ENCODE data around the gene VEGFB.

VEGFB gene

DNA sequence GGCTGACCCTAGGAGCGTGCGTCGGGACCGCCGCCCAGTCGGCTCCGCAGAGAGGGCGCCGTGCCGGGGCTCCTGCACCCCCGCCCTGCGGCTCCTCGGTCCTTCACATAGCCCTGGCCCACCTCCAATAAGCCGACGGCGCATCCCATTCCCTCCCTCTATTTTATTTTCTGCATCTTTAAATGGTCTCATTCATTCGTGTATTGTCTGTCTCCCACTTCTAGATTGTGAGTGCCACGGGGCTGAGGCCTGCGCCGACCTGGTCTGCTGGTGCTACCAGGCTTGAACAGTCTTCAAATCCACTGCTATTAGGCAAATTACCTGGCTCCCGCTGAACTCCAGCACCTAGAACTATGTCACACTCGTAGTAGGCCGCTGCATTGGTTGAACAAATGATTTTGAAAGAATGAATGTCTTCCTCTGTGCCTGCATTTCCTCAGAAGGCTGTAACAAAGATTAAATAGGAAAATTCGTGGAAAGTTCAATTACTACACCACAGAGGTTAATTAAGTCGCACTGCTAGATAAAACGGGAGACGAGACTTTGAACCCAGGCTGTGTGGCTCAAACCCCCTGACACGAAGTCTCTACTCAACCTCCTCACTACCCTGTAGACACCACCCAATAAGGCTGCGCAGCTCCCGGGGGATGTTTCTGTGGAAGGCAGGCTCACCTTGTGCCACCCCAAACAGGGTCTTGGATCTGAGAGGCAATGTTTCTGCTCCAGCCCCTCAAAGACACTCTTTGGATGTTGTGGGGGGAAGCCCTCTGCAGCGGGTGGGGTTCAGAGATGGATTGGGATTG is 13.5 kb downstream of the VEGFB start:
- no peak for DNase-seq

DNA sequence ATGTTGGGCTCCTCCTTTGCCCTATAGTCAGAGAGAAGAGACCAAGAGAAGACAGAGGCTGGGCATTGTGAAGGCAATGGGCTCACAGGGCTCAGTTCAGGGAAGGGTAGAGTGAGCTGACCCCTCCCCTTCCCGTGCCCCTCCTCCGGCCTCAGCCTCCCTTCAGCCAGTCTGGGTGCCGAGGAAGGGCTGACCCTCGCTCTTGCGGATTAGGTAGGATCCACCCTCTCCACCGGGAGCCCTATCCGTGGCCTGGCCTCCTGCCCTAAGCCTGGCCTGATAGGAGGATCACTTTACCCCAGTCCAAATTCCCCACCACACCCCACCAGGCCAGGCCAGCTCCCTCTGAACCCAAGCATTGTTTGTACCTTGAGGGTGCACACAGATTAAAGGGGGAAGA is 14.2 kb downstream of the VEGFB start:
- no peak for DNase-seq

DNA sequence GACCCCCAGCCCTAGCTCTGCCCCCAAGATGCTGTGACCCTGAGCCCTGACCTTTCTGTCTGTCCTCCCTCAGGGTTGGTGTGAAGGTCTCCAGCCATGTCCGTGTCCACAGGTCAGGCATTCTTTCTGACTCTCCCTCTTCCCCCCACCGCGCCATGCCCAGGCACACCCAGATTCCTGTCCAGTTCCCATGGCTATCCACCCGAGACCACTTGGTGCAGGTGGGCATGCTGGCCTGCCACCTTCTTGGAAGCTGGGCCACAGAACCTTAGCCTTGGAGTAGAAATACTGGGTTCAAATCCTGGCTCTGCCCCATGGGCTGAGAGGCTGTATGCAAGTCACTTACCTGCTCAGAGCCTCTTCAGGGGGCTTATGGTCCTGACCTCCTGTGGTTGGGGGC is 14.7 kb downstream of the VEGFB start:
- DNase-seq: no peak

DNA sequence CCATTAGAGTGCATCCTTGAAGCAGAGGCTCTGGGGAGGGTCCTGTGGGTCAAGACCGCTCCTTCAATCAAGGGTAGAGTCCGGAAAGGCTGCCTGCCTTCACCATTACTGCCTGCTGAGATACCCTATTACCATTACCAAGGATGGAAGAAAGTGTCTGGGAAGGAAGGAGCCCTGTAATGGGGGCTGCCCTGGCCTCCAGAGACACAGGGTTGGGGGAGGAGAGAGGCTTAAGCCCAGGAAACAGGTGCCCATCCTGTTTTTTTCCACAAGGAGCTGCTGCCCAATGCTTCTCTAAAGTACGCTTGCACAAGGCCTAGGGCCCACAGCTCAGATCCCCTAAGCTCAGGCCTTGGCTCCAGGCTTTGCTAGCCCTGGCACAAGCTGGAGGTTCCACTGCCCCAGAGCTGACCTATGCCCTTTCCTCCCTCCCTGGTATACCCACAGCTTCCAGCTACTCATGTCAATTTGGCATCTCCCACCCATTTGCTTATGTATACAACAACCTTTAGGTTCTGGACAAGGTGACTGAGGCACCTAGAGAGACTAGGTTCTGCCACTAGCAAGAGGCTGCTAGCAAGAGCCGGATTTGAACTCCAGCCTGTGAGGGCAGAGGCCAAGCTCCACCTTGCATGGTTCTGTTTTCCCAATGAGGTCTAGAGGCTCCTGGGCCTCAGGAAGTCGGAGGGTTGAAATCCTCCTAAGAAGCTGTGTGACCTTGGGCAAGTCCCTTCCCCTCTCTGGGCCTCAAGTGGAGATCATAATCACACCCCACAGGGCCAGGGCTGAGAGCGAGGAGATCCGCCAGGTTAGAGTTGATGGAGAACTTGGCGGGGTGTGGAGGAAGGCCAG is 15.4 kb downstream of the VEGFB start:
- DNase-seq: no peak

DNA sequence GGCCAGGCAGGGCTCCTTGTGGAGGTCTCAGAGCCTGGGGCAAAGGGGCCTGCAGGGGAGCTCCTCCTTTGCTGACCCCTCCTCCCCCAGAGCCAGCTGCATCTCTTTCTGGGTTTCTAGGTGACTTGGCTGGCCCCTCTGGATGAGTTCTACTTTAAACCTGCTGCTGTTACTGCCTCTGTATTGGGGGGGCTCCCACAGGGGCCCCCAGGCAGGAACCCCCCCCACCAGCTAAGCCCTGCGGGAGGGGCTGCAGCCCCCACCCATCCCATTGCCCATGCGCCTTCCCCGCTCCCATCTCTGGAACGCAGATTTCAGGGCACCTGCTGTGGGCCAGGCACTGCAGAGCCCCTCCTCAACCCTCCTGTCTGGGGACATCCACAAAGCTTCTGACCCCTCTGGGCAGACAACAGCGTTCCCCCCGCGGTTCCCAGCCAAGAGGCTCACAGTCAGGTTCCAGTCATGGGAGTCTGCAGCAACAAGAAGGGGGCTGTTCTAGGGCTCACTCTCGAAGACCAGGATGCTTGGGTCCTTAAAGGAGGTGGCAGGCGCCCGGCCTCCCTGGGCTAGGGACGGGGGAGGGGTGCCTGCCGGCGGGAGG is 16.1 kb downstream of the VEGFB start:
- DNase-seq: no peak

DNA sequence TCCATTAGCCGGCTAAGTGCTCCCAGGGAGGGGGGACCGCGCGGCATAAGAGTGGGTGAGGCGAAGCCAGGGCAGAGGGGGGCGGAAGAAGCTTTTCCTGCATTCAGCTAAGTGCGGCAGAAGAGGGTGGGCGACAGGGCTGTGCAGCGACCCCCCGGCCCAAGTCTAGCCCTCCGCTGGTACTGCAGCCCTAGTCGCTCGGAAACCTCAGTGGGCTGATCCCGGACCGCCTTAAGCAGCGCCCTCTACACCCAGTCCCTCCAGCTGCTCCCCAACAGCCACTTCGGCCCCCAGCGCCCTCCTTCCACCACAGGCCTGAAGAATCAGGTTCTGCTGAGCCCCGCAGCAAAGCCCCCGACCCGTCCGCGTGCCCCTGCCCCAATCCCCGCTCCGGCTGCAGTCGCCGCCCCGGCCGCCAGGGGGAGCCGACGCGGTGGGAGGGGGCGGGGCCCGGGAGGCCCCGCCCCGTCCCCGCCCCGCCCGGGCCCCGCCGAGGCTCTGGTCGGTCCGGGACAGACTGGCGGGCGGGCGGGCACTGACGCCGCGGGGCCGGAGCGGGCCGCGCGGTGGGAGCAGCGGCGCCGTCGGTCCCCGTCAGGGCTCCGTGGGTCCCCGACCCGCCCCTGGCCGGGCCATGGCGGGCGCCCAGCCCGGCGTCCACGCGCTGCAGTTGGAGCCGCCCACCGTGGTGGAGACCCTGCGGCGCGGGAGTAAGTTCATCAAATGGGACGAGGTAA is 16.8 kb downstream of the VEGFB start, which contains the start of gene PLCB3:
Gene PLCB3 (plus strand): TSS at position 515 of the 737 bp plus-strand sequence. CDS start 120 bp downstream, at position 635.
- DNase-seq: peak; percentile 67

DNA sequence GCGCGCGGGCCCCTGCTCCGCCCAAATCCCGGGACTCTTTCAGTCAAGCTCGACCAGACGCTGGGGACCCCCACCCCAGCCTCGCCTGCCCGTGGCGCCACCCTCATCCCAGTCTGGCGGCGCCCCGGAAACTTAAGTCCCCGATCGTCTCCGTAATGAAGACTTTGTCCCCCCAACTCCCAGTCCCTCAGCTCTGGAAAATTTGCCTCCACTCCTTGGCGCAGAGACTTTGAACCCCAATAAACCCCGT is 17.3 kb downstream of the VEGFB start:
- no peak for DNase-seq

DNA sequence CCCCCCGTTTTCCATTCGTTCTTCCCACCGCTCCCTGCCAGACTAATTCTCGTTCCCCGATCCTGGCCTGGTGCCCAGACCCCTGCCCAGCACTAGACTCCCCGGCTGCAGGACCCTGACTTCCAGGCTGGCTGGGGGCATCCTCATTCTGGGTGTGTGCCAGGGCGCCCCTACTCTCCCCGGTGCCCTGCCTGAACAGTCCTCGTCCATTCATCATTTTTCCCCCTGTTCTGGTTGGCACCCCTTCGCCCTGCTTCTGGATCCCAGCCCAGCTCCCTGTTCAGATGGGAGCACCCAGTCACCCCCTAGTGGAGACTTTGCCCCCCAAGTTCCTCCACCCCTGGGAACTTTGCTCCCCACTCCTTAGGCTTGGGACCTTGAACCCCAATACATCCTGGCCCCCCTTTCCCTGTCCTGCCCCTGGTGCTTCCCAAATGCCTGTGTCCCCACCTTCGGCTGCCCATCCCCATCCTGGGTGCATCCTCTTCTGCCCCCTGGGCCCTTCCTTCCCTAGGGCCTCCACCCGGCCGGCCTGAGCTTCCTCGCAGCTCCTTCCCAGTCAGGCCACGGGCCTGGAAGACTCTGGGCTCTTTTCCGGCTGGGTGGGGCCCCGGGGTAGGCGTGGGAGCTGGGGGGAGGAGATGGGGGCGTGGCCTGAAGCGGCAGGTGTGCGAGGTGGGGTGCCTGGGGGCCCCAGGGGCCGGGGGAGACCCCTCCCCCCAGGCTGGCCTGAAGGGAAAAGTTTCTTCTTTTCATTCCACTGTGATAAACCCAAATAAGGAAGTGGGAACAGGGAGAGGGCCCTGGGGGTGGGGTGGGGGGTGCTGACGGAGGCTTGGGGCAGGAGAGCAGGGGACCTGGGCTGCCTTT is 17.9 kb downstream of the VEGFB start:
- DNase-seq: peak; percentile 44

DNA sequence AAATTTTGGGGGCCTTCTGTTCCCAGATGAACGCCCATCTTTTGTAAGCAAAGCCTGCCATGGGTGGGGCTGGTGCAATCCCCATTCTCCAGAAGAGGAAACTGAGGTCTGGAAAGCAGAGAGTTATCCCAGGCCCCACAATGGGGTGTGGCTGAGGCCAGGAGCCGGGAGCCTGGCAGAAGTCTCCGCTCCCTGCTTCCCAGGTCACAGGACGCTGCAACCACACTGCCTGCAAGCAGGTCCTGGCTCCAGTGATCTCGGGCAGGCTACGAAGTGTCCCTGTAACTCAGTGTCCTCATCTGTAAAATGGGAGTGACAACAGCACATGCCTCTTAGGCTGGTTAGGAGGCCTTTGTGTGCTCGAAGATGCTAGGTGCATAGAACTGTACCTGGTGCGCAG is 18.7 kb downstream of the VEGFB start:
- DNase-seq: no peak

DNA sequence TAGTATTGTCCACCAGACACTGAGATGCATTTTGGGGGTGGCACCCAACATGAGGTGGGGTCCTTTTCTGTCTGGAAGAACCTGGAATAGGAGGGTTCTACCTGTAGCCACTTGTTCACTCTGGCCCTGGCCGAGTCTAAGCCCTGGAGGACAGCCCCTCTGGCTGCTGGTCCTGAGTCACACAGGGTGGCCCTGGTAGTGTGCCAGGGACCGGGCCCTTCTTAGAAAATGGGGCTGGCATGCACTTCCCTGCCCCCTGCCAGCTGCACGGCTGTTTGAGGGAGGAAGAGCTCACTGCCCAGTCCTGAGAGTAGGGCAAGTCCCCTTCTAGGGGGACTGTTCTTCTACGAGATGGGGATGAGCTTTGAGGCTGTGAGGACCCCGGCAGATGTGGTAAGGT is 19.1 kb downstream of the VEGFB start:
- DNase-seq: no peak

DNA sequence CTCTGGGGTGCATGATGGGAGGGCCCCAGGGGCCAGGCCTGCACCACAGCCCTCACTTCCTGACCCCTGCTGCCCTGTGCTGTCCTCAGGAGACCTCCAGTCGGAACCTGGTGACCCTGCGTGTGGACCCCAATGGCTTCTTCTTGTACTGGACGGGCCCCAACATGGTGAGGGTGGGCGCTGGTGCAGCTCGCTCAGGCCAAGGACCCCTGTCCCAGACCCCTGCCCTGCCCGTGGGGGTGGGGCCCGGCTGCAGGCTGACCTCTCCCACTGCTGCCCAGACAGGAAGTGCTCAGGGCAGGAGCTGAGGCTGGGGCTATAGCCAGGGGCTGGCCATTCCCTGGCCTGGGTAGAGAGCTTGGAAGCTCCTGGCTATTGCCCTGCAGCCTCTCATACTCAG is 19.9 kb downstream of the VEGFB start:
- no peak for DNase-seq

DNA sequence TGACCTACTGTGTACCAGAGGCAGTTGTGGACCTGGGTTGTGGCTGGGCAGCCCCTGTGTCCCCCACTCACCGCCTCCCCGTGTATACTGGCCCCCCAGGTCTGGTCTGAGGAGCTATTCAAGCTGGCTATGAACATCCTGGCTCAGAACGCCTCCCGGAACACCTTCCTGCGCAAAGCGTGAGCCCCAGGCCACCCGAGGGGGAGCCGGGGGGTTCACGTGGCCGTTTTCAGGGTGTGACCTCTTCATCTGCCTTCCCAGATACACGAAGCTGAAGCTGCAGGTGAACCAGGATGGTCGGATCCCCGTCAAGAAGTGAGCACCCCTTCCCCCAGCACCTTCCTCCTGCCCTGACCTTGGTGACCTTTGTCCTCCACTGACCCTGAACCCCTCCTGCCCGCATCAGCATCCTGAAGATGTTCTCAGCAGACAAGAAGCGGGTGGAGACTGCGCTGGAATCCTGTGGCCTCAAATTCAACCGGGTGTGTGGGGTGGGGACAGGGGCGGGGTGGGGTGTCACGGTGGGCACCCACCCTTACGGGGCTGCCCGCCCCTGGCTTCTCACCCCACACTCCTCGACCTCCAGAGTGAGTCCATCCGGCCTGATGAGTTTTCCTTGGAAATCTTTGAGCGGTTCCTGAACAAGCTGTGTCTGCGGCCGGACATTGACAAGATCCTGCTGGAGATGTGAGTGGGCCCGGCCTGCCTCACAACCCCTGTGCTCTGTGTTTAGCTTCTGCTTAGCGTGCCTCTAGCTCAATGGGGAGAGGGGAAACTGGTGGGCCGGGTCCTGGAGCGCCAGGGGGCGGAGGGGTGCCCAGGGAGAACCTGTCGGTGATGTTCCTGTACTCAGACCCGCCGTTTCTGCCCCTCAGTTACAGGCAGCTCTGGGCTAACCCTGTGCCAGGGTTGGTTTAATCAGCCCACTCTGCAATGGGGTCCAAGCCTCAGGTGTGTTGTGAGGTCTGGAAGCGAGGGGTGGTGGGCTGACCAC is 21.0 kb downstream of the VEGFB start:
- DNase-seq: no peak

DNA sequence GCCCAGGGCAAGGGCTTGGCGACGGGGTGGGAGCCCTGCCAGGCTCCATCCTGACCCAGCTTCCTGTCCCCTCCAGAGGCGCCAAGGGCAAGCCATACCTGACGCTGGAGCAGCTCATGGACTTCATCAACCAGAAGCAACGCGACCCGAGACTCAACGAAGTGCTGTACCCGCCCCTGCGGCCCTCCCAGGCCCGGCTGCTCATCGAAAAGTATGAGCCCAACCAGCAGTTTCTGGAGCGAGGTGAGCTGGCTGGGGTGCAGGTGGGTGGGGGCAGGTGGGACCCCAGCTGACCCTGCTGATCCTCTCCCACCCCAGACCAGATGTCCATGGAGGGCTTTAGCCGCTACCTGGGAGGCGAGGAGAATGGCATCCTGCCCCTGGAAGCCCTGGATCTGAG is 21.9 kb downstream of the VEGFB start:
- DNase-seq: no peak

DNA sequence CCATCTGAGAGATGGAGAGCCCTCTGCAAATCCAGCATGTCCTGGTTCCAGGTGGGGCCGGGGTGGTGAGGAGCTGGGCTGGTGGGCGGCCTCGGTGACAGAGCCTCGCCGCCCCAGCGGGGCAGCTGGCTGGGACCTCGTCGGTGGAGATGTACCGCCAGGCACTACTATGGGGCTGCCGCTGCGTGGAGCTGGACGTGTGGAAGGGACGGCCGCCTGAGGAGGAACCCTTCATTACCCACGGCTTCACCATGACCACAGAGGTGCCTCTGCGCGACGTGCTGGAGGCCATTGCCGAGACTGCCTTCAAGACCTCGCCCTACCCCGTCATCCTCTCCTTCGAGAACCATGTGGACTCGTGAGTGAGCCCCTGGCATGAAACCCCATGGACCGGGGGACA is 24.0 kb downstream of the VEGFB start:
- no peak for DNase-seq

DNA sequence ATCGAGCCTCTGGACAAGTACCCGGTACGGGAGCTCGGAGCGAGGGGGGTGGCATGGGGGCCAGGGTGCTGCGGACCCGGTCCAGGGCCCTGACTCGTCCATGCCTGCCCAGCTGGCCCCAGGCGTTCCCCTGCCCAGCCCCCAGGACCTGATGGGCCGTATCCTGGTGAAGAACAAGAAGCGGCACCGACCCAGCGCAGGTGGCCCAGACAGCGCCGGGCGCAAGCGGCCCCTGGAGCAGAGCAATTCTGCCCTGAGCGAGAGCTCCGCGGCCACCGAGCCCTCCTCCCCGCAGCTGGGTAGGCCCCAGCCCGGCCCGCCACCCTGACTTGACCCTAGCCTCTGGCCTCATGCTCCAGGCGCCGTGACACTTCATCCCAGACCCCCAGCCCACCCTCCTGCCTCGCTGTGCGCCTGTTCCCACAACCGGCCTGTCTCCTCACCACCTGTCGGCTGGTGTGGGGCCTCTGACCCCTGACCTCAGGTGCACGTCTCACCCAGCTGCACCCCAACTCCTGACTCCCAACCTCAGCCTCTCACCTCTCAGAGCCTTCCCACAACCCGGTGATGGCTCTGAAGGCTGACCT is 24.7 kb downstream of the VEGFB start:
- no peak for DNase-seq

DNA sequence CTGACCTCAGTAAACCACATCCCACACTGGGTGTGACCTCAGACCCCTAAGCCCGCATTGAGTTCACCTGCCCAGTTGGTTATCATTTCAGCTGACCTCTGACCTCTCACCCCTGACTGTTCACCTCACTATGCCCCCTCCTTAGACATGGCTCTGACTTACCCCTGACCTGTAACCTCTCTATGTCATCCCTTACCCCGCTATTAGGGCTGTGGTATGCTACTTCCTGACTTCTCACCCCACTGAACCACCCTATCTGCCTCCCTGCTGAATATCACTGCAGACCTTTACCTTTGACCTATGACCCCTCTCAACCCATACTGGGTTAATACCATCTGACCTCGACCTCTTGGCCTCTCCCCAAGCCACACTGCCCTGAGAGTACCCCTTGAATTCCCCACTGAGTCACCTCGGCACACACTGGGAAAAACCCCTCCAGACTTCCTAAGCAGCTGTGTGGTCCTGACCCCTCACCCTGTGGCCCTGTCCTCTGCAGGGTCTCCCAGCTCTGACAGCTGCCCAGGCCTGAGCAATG is 25.2 kb downstream of the VEGFB start:
- no peak for DNase-seq

DNA sequence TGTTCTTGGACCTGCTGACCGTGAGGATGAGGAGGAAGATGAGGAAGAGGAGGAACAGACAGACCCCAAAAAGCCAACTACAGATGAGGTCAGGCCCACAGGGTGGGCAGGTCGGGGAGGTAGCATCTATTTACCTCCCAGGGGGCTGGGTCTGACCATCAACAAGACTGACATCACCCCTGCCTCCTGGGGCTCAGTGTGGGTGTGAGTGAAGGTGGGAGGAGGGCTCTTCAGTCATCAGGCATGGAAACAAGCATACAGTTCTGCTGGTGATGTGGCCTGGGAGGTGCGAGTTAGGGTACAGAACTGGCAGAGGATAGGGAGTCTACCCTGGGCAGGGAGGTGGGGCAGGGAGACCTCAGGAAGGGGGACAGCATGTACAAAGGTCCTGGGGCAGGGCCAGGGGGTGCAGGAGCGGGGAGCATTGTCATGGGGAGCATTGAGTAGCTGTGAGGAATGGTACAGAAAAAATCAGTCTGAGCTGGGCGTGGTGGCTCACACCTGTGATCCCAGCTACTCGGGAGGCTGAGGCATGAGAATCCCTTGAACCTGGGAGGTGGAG is 25.8 kb downstream of the VEGFB start:
- DNase-seq: no peak

DNA sequence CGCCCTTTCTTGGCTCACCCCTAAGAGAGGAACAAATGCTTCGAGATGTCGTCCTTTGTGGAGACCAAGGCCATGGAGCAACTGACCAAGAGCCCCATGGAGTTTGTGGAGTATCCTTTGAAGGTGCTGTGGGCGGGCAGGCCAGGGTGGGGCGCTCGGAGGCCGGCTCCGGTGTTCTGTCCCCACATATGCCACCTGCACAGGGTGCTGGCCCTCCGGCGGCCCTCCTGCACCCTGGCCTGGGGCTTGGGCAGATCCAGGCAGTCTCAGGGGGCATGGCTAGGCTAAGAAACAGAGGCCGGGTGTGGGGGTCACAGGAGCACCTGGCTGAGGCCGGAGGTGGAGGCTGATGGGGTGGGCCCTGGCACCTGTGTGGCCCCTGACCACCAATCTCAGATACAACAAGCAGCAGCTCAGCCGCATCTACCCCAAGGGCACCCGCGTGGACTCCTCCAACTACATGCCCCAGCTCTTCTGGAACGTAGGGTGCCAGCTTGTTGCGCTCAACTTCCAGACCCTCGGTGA is 27.2 kb downstream of the VEGFB start:
- DNase-seq: no peak

DNA sequence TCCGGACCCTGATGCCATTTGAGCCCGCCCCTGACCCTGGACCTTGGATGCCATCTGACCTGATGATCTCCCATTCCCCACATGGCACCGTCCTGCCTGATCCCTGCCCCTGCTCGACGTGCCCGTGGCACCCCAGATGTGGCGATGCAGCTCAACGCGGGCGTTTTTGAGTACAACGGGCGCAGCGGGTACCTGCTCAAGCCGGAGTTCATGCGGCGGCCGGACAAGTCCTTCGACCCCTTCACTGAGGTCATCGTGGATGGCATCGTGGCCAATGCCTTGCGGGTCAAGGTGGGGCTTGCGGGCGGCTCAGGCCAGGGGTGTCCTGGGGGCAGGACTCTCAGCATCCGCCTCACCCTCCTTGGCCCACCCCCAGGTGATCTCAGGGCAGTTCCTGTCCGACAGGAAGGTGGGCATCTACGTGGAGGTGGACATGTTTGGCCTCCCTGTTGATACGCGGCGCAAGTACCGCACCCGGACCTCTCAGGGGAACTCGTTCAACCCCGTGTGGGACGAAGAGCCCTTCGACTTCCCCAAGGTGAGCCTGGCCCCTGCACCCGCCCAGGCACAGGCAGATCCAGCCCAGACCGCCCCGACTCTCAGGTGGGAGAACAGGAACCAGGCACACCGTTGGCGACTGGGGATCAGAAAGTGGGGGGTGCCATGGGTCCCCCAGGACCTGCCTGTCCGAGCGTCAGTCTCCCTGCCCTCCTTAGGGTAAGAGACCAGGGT is 28.1 kb downstream of the VEGFB start:
- DNase-seq: no peak
